SK-N-SH (cell line): ENCODE measurements around the gene FAM120A. TPM values are rescaled to one million over a fixed set of nuclear protein-coding genes. Genes with fewer than 3 reads are reported as not detected.

Experiments used
- CTCF ChIA-PET: fragments of 300-600, 350-600 bp; formaldehyde crosslinking; extraction: SDS; loops from one replicate; lab custom pipeline; 2021; lab: Yijun Ruan, JAX
- POLR2A ChIA-PET: fragments of 350-600 bp; sonication (Branson Sonifier 250); formaldehyde crosslinking; extraction: SDS; loops from one replicate; lab custom pipeline; 2020; ENCODE audit warnings: antibody characterized with exemption, inconsistent platforms; lab: Yijun Ruan, JAX
- DNase-seq: peaks from one replicate; pipeline ENCODE4 v3.0.0; 2012
- H2AFZ ChIP-seq: fragments of 200-600 bp; sonication (generic); 2 replicates; pipeline ENCODE4 v1.8.1; 2016; ENCODE audit warnings: antibody characterized with exemption, mild to moderate bottlenecking, low read depth
- H3F3A ChIP-seq: fragments of 200-600 bp; sonication (generic); replicated peaks from 2 replicates; pipeline ENCODE3; 2016; ENCODE audit warnings: antibody characterized with exemption, mild to moderate bottlenecking; ENCODE audit not compliant: insufficient read depth
- H3K27ac ChIP-seq, 2 experiments: fragments of 200-500 bp in 1 of 2; fragments of 200-600 bp in 1 of 2; sonication (Bioruptor generic) in 1 of 2; sonication (generic), shearing (Covaris generic) in 1 of 2; 2 replicates each; pipeline versions ENCODE4 v1.5.1 to v1.6.1; 2014 to 2016; ENCODE audit warnings: low read depth in 2 of 2, inconsistent platforms in 1 of 2, low read length in 1 of 2, mild to moderate bottlenecking in 1 of 2, mixed read lengths in 1 of 2
- H3K27me3 ChIP-seq: fragments of 200-600 bp; sonication (generic), shearing (Covaris generic); 2 replicates; pipeline ENCODE4 v1.6.1; 2016; ENCODE audit warnings: mixed run types; ENCODE audit not compliant: insufficient read depth
- H3K36me3 ChIP-seq, 2 experiments: fragments of 200-500 bp in 1 of 2; fragments of 200-600 bp in 1 of 2; sonication (Bioruptor generic) in 1 of 2; sonication (generic) in 1 of 2; replicated peaks in 1 of 2; 2 replicates each; pipeline versions ENCODE3 to v1.5.1; 2014 to 2016; ENCODE audit warnings: low read length in 1 of 2, mild to moderate bottlenecking in 1 of 2; ENCODE audit not compliant: insufficient read depth in 2 of 2, control insufficient read depth in 1 of 2
- H3K4me1 ChIP-seq, 2 experiments: fragments of 200-500 bp in 1 of 2; fragments of 200-600 bp in 1 of 2; sonication (Bioruptor generic) in 1 of 2; sonication (generic), shearing (Covaris generic) in 1 of 2; 2 replicates each; pipeline versions ENCODE4 v1.5.1 to v1.6.1; 2014 to 2016; ENCODE audit warnings: low read depth in 1 of 2, low read length in 1 of 2, mixed run types in 1 of 2; ENCODE audit not compliant: insufficient read depth in 2 of 2, control insufficient read depth in 1 of 2
- H3K4me2 ChIP-seq: fragments of 200-600 bp; sonication (generic), shearing (Covaris generic); 2 replicates; pipeline ENCODE4 v1.6.1; 2017; ENCODE audit warnings: mixed run types
- H3K4me3 ChIP-seq, 2 experiments: fragments of 200-500 bp in 1 of 2; fragments of 200-600 bp in 1 of 2; sonication (Bioruptor generic) in 1 of 2; sonication (generic), shearing (Covaris generic) in 1 of 2; 2 replicates each; pipeline versions ENCODE4 v1.5.1 to v1.8.1; 2014 to 2016; ENCODE audit warnings: low read depth in 2 of 2, inconsistent platforms in 1 of 2, low read length in 1 of 2, mild to moderate bottlenecking in 1 of 2, mixed read lengths in 1 of 2, moderate library complexity in 1 of 2
- H3K79me2 ChIP-seq: fragments of 200-600 bp; sonication (generic); 2 replicates; pipeline ENCODE4 v1.8.1; 2017; ENCODE audit warnings: mild to moderate bottlenecking; ENCODE audit not compliant: insufficient read depth
- H3K9ac ChIP-seq: fragments of 200-600 bp; sonication (generic); 2 replicates; pipeline ENCODE4 v1.6.1; 2017; ENCODE audit warnings: mixed run types
- H3K9me2 ChIP-seq: fragments of 200-600 bp; sonication (generic); 2 replicates; pipeline ENCODE4 v1.6.1; 2017; ENCODE audit warnings: mixed run types
- H3K9me3 ChIP-seq: fragments of 200-600 bp; sonication (generic); 2 replicates; pipeline ENCODE4 v1.6.1; 2017; ENCODE audit warnings: mixed run types, mild to moderate bottlenecking, moderate library complexity
- H4K20me1 ChIP-seq: fragments of 200-600 bp; sonication (generic); 2 replicates; pipeline ENCODE4 v1.6.1; 2017; ENCODE audit warnings: mild to moderate bottlenecking, mixed run types; ENCODE audit not compliant: insufficient read depth
- ELF1 ChIP-seq: IDR thresholded peaks from 2 replicates; pipeline ENCODE4 v1.4.0; 2012
- EP300 ChIP-seq, 2 experiments: IDR thresholded peaks; 2 replicates each; pipeline versions ENCODE4 v1.4.0 to v1.6.1; 2012; ENCODE audit warnings: borderline replicate concordance in 1 of 2, low read depth in 1 of 2, low read length in 1 of 2
- FOXJ3 ChIP-seq: sonication (generic); formaldehyde crosslinking; IDR thresholded peaks from 2 replicates; pipeline ENCODE4 v1.5.1; 2020; ENCODE audit warnings: mild to moderate bottlenecking, missing genetic modification reagents
- FOXM1 ChIP-seq: IDR thresholded peaks from 2 replicates; pipeline ENCODE4 v1.4.0; 2012; ENCODE audit warnings: low read depth, mild to moderate bottlenecking
- GABPA ChIP-seq: IDR thresholded peaks from 2 replicates; pipeline ENCODE4 v1.4.0; 2012; ENCODE audit warnings: low read depth, mild to moderate bottlenecking
- GATA2 ChIP-seq: sonication (generic); formaldehyde crosslinking; IDR thresholded peaks from 2 replicates; pipeline ENCODE4 v1.5.0; 2020; ENCODE audit warnings: mild to moderate bottlenecking, missing genetic modification reagents
- IRF3 ChIP-seq: fragments of 150-350 bp; IDR thresholded peaks from 2 replicates; pipeline ENCODE4 v1.6.1; 2016; ENCODE audit warnings: mild to moderate bottlenecking, low read depth, low read length
- MEF2A ChIP-seq: IDR thresholded peaks from 2 replicates; pipeline ENCODE4 v1.4.0; 2012; ENCODE audit warnings: low read depth, borderline replicate concordance
- MXI1 ChIP-seq: IDR thresholded peaks from 2 replicates; pipeline ENCODE4 v1.6.1; 2012; ENCODE audit warnings: mild to moderate bottlenecking, low read depth, low read length, improper control_type of control experiment
- NRF1 ChIP-seq: IDR thresholded peaks from 2 replicates; pipeline ENCODE4 v1.6.1; 2012; ENCODE audit warnings: low read depth, mild to moderate bottlenecking, low read length
- PBX3 ChIP-seq: IDR thresholded peaks from 2 replicates; pipeline ENCODE4; 2012
- POLR2AphosphoS5 ChIP-seq: IDR thresholded peaks from 2 replicates; pipeline ENCODE4 v1.6.1; 2012; ENCODE audit warnings: low read depth, low read length
- RFX5 ChIP-seq: IDR thresholded peaks from 2 replicates; pipeline ENCODE4 v1.6.1; 2012; ENCODE audit warnings: mild to moderate bottlenecking, improper control_type of control experiment, low read length
- RXRA ChIP-seq: IDR thresholded peaks from 2 replicates; pipeline ENCODE4 v1.4.0; 2012; ENCODE audit warnings: low read depth, mild to moderate bottlenecking, borderline replicate concordance
- SIN3A ChIP-seq: IDR thresholded peaks from 2 replicates; pipeline ENCODE4 v1.6.1; 2012; ENCODE audit warnings: low read depth, mild to moderate bottlenecking, low read length, moderate library complexity, borderline replicate concordance
- TAF1 ChIP-seq: IDR thresholded peaks from 2 replicates; pipeline ENCODE4 v1.6.1; 2012; ENCODE audit warnings: low read depth, mild to moderate bottlenecking, low read length, moderate library complexity, borderline replicate concordance
- TEAD4 ChIP-seq: IDR thresholded peaks from 2 replicates; pipeline ENCODE4 v1.4.0; 2012; ENCODE audit warnings: mild to moderate bottlenecking, borderline replicate concordance; ENCODE audit not compliant: insufficient read depth
- USF1 ChIP-seq: IDR thresholded peaks from 2 replicates; pipeline ENCODE4 v1.4.0; 2012; ENCODE audit warnings: low read depth, borderline replicate concordance
- WGBS: methylation state at CpG from one replicate; pipeline ENCODE4 v1.1.6; 2017; ENCODE audit warnings: low lambda C conversion rate; 5-methylcytosine and 5-hydroxymethylcytosine counted together
- polyA plus RNA-seq, 3 experiments: library from polyadenylated mRNA; depleted of rRNA; stranded (reverse); fragments of >200 nt; gene quantifications; 2 replicates each; pipeline ENCODE4 v1.2.3, GENCODE V29; 2012

The FAM120A gene
- polyA plus RNA-seq, 1 of the 3 experiments (the other 2 are of a cell fraction): 58.6 TPM

- TF ChIP-seq PBX3: no peak
- no peak for TF ChIP-seq TEAD4
- no peak for TF ChIP-seq FOXJ3 (CRISPR knock-in tag)
- TF ChIP-seq USF1: no peak
- TF ChIP-seq TAF1: 0 out of 2 replicates have a peak, but pooled peaks have one; percentile 68
- 0 out of 2 replicates have a peak, but pooled peaks have one; percentile 4 for TF ChIP-seq SIN3A
- TF ChIP-seq ELF1: no peak
- no peak for TF ChIP-seq RXRA
- TF ChIP-seq RFX5: no peak
- TF ChIP-seq GABPA: peak; percentile 29; the same call in 1 of the 2 replicates
- TF ChIP-seq POLR2AphosphoS5: peak; percentile 81
- TF ChIP-seq IRF3: no peak
- TF ChIP-seq MEF2A: no peak
- no peak for TF ChIP-seq GATA2 (CRISPR knock-in tag)
- 0 out of 2 replicates have a peak, but pooled peaks have one; percentile 15 for TF ChIP-seq NRF1
- TF ChIP-seq MXI1: peak; percentile 60
Observed at GRCh38 chr9:93450945-93451815, at the start of gene FAM120A (continued).

GRCh38 chr9:93406371-93406770 is 45.1 kb upstream of the FAM120A start:
- POLR2A ChIA-PET: no interaction called here
- H3K79me2 ChIP-seq: no peaks in the 10 kb centered on the region
- no peak overlapping the region for H3K27ac ChIP-seq
- H3K9me3 ChIP-seq: no peaks in the 10 kb centered on the region
- WGBS: 46% methylated on average over 3 of the region's 5 CpGs
- no peak for DNase-seq
- TF ChIP-seq FOXM1 (no peak), MEF2A (no peak), EP300 (IDR thresholded peaks at IDR 0.05; ENCODE audit: borderline replicate concordance in 1 of 2, low read depth in 1 of 2, low read length in 1 of 2) (no peak), FOXJ3 (CRISPR knock-in tag) (no peak)
- no peak overlapping the region for H2AFZ ChIP-seq
- CTCF ChIA-PET: no interaction called here
- no peaks in the 10 kb centered on the region for H4K20me1 ChIP-seq
- H3K9ac ChIP-seq: no peak overlapping the region
- H3K4me1 ChIP-seq: no peaks in the 10 kb centered on the region
- no peak overlapping the region for H3K4me3 ChIP-seq
- H3K27me3 ChIP-seq: no peaks in the 10 kb centered on the region
- H3K9me2 ChIP-seq: no peaks in the 10 kb centered on the region
- H3F3A ChIP-seq: no peaks in the 10 kb centered on the region
- no peak overlapping the region for H3K4me2 ChIP-seq
- H3K36me3 ChIP-seq: no peaks in the 10 kb centered on the region
